Neural progenitor cell (in vitro differentiated cells): ENCODE results near the gene C16orf74. TPM values are rescaled to one million over a fixed set of nuclear protein-coding genes. Genes with fewer than 3 reads are reported as not detected.

Experiments
- DNase-seq: peaks from one replicate; pipeline ENCODE4 v3.0.0-alpha.2; 2016; ENCODE audit warnings: low spot score
- H2AFZ ChIP-seq: fragments of 200-600 bp; sonication (generic); replicated peaks from 2 replicates; pipeline ENCODE4 v1.6.1; 2016; ENCODE audit warnings: antibody characterized with exemption
- H3F3A ChIP-seq: fragments of 200-600 bp; sonication (generic); 2 replicates; pipeline ENCODE4 v1.6.1; 2016; ENCODE audit warnings: antibody characterized with exemption, low read depth
- H3K27ac ChIP-seq: fragments of 200-600 bp; sonication (generic); 2 replicates; pipeline ENCODE4 v1.5.1; 2016; ENCODE audit warnings: mild to moderate bottlenecking
- H3K27me3 ChIP-seq: fragments of 200-600 bp; sonication (generic); 2 replicates; pipeline ENCODE4 v1.6.1; 2016; ENCODE audit warnings: mild to moderate bottlenecking, moderate library complexity
- H3K36me3 ChIP-seq: fragments of 200-600 bp; sonication (generic); 2 replicates; pipeline ENCODE4 v1.5.1; 2016
- H3K4me1 ChIP-seq: fragments of 200-600 bp; sonication (generic); 2 replicates; pipeline ENCODE4 v1.6.1; 2016; ENCODE audit warnings: mixed run types
- H3K4me2 ChIP-seq: fragments of 200-600 bp; sonication (generic); 2 replicates; pipeline ENCODE4 v1.6.1; 2016
- H3K4me3 ChIP-seq: fragments of 200-600 bp; sonication (generic); 2 replicates; pipeline ENCODE4 v1.5.1; 2016
- H3K79me2 ChIP-seq: fragments of 200-600 bp; sonication (generic); 2 replicates; pipeline ENCODE4 v1.6.1; 2016; ENCODE audit warnings: low read depth
- H3K9ac ChIP-seq: fragments of 200-600 bp; sonication (generic); 2 replicates; pipeline ENCODE4 v1.6.1; 2016
- H3K9me3 ChIP-seq: fragments of 200-600 bp; sonication (generic); 2 replicates; pipeline ENCODE4 v1.5.1; 2016; ENCODE audit warnings: low read depth
- H4K20me1 ChIP-seq: fragments of 200-600 bp; sonication (generic); 2 replicates; pipeline ENCODE4 v1.6.1; 2016; ENCODE audit warnings: low read depth
- H3K27ac Mint-ChIP-seq: 3 replicates; pipeline ENCODE4 v1.8.0; 2021; ENCODE audit warnings: mixed read lengths
- H3K27me3 Mint-ChIP-seq: 2 replicates; pipeline ENCODE4 v1.8.0; 2022; ENCODE audit warnings: low read depth, mild to moderate bottlenecking, inconsistent platforms, moderate library complexity, mixed read lengths; ENCODE audit not compliant: insufficient read depth
- H3K36me3 Mint-ChIP-seq: 3 replicates; pipeline ENCODE4 v1.8.0; 2021; ENCODE audit warnings: mixed read lengths
- H3K4me1 Mint-ChIP-seq: 3 replicates; pipeline ENCODE4 v1.8.0; 2021; ENCODE audit warnings: mixed read lengths
- H3K4me3 Mint-ChIP-seq: 3 replicates; pipeline ENCODE4 v1.8.0; 2021; ENCODE audit warnings: mild to moderate bottlenecking, moderate library complexity, mixed read lengths
- H3K9me3 Mint-ChIP-seq: 3 replicates; pipeline ENCODE4 v1.8.0; 2020; ENCODE audit warnings: mixed read lengths
- CTCF ChIP-seq: fragments of 200-600 bp; sonication (generic); IDR thresholded peaks from 2 replicates; pipeline ENCODE4 v1.5.1; 2017; ENCODE audit warnings: antibody characterized with exemption, mild to moderate bottlenecking
- EZH2 ChIP-seq: fragments of 200-600 bp; sonication (generic); IDR thresholded peaks from 2 replicates; pipeline ENCODE4 v1.6.1; 2017; ENCODE audit warnings: antibody characterized with exemption, mild to moderate bottlenecking, moderate library complexity
- EZH2phosphoT487 ChIP-seq: fragments of 200-600 bp; sonication (generic); IDR thresholded peaks from 2 replicates; pipeline ENCODE4 v1.6.1; 2017; ENCODE audit warnings: antibody characterized with exemption
- total RNA-seq: library from RNA; depleted of rRNA; stranded (reverse); fragments of >200 nt; gene quantifications from 2 replicates; pipeline ENCODE4 v1.2.3, GENCODE V29; 2015; ENCODE audit warnings: low replicate concordance

The C16orf74 gene
- total RNA-seq: 1.1 TPM in 1 of 2 replicates, not detected in the other

DNA sequence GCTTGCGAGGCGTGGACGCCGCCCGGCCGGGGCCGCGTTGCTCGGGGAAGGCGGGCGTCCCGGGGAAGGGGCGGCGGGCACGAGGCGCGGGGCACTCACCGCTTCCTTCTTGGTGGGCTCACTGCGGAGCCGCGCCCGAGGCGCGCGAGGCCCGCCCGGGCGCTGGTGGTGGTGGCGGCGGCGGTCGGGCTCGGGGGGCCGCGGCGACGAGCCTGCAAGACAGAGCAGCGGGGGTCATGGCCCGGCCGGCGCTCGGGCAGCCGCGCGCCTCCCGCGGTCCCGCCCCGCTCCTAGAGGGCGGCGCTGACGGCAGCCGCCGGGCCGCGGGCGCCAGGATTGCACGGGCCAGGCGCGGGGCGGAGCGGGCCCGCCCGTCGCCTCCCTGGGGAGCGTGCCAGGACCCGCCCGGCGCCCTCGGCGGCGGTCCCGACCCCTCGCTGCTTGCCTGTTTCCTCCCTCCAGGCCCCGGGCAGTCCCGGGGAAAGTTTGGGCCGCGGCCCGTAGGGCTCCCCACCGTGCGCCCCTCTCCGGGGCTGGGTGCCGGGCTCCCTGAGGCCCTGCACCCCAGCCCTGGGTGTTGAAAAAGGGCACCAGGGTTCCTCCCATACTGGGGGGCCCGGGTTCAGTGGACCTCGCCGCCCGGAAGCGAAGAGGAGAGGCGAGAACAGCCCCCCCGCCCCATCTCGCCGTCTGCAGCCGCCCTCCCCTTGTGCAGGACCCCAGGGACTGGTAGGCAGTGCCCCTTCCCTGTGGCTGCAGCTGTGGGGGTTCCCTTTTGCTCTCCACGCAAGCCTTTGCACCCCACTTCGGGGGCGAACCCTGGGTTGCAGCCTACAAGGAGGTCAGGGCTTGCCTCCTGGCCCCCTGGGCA, at the start of gene C16orf74:
Gene C16orf74 (minus strand): TSS at position 270 of the 871 bp plus-strand sequence. CDS start 15,879 bp downstream, outside the sequence.
- peak within 1 kb of the TSS; percentile 87 for H3K4me3 Mint-ChIP-seq
- Histone ChIP-seq H3K36me3 (no peaks in the 10 kb centered on the region), H3K79me2 (no peaks in the 10 kb centered on the region), H3F3A (peaks cover 18% of the 10 kb centered on the region), H3K9ac (no peak within 1 kb of the TSS), H3K9me3 (no peaks in the 10 kb centered on the region), H3K4me3 (peak within 1 kb of the TSS; percentile 71), H4K20me1 (peaks cover 17% of the 10 kb centered on the region), H3K4me1 (peaks cover 29% of the 10 kb centered on the region), H3K4me2 (peak within 1 kb of the TSS; percentile 84), H3K27me3 (peaks cover 50% of the 10 kb centered on the region), H3K27ac (no peak within 1 kb of the TSS), H2AFZ (peak within 1 kb of the TSS; percentile 92)
- H3K9me3 Mint-ChIP-seq: no peaks in the 10 kb centered on the region
- TF ChIP-seq EZH2 (peak; percentile 22), CTCF (no peak)
- H3K27me3 Mint-ChIP-seq: peaks cover 19% of the 10 kb centered on the region
- no peaks in the 10 kb centered on the region for H3K36me3 Mint-ChIP-seq
- peaks cover 13% of the 10 kb centered on the region for H3K4me1 Mint-ChIP-seq
- peak; percentile 82 for DNase-seq
- H3K27ac Mint-ChIP-seq: no peak within 1 kb of the TSS

DNA sequence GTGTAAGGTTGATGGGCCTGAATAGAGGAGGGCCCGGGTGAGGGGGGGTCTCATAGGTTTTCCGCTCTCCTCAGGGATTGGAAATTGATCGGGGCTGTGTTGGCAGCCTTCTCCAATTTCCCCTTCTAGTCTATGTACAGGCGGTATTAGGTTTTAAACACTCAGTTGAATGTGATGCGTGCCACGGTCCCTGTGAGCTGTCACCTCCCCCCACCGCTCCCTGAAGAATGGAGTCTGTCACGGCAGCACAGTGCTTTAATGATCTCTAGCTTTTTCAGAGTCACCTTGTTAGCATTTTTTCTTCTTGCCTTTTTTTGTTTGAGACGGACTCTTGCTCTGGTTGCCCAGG, 49.4 kb upstream of the C16orf74 start:
- Histone ChIP-seq H2AFZ (no peak overlapping the region), H3K4me2 (peak overlapping the region; percentile 84), H3K79me2 (peaks cover 86% of the 10 kb centered on the region), H3K9ac (peak overlapping the region; percentile 83), H3K27ac (no peak overlapping the region), H3K4me3 (peak overlapping the region; percentile 88), H3K27me3 (no peaks in the 10 kb centered on the region), H3K9me3 (no peaks in the 10 kb centered on the region), H3F3A (peaks cover 10% of the 10 kb centered on the region), H3K4me1 (no peaks in the 10 kb centered on the region), H4K20me1 (peaks cover 43% of the 10 kb centered on the region), H3K36me3 (peaks cover 4% of the 10 kb centered on the region)
- Mint-ChIP-seq H3K4me3 (peak overlapping the region; percentile 94), H3K36me3 (peaks cover 45% of the 10 kb centered on the region), H3K9me3 (no peaks in the 10 kb centered on the region), H3K27me3 (peaks cover 4% of the 10 kb centered on the region), H3K4me1 (peaks cover 28% of the 10 kb centered on the region), H3K27ac (peak overlapping the region; percentile 81)
- peak; percentile 23 for DNase-seq
- TF ChIP-seq EZH2 (no peak), EZH2phosphoT487 (no peak)

GRCh38 chr16:85799497-85800320, 48.8 kb upstream of the C16orf74 start, which contains the start of the genes COX4I1 and EMC8:
Gene COX4I1 (plus strand): TSS chr16:85799695. CDS start chr16:85801206, 1,511 bp downstream.
Gene EMC8 (minus strand): TSS chr16:85799544. CDS start chr16:85799295, 249 bp downstream.
- TF ChIP-seq EZH2: no peak
- TF ChIP-seq EZH2phosphoT487: no peak
- TF ChIP-seq CTCF: no peak
- Histone ChIP-seq H3K4me3 (peak within 1 kb of the TSS; percentile 88), H3K4me1 (no peaks in the 10 kb centered on the region), H3K9me3 (no peaks in the 10 kb centered on the region), H3K79me2 (peaks cover 92% of the 10 kb centered on the region), H3F3A (peaks cover 10% of the 10 kb centered on the region), H3K9ac (peak within 1 kb of the TSS; percentile 88), H3K27me3 (no peaks in the 10 kb centered on the region), H3K36me3 (peaks cover 4% of the 10 kb centered on the region), H3K27ac (no peak within 1 kb of the TSS), H3K4me2 (peak within 1 kb of the TSS; percentile 84), H4K20me1 (peaks cover 49% of the 10 kb centered on the region), H2AFZ (peak within 1 kb of the TSS; percentile 53)
- H3K9me3 Mint-ChIP-seq: no peaks in the 10 kb centered on the region
- H3K27me3 Mint-ChIP-seq: peaks cover 4% of the 10 kb centered on the region
- peak; percentile 97 for DNase-seq
- H3K4me1 Mint-ChIP-seq: peaks cover 28% of the 10 kb centered on the region
- peak within 1 kb of the TSS; percentile 94 for H3K4me3 Mint-ChIP-seq
- H3K27ac Mint-ChIP-seq: peak within 1 kb of the TSS; percentile 81
- peaks cover 40% of the 10 kb centered on the region for H3K36me3 Mint-ChIP-seq
